ENCODE results near the gene NUDT16L1. TPM values are rescaled to one million over a fixed set of nuclear protein-coding genes. Genes with fewer than 3 reads are reported as not detected.

The NUDT16L1 gene
- total and polyA plus RNA-seq, 9 of the 15 experiments (the other 6 are each of a cell fraction or from before 2014, with no cell fraction given) = 1.4 to 37.6 (median 13.7) TPM

DNA sequence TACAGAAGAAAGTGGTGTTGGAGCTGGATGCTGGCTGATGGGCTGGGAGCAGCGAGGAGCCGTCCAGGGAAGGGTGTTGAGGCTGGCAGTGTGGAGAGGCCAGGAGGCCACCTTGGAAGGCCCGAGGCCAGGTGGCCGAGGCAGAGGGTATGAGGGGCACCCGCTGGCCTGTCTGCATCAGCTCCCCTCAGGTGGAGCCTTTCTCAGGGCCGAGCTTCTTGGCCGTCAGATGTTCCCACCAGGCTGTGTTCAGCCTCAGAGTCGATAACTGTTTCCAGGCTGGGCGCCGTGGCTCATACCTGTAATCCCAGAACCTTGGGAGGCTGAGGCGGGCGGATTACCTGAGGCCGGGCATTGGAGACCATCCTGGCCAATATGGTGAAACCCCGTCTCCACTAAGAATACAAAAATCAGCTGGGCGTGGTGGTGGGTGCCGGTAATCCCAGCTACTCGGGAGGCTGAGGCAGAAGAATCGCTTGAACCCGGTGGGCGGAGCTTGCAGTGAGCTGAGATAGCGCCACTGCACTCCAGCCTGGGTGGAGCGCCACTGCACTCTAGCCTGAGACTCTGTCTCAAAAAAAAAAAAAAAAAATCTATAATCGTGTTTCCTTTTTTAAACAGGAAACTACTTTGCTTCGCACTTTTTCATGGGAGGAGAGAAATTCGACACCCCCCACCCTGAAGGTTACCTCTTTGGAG lies 43.5 kb upstream of the NUDT16L1 start:
- no peaks in the 10 kb centered on the region for H3K27me3 ChIP-seq (ENCODE audit: control insufficient read depth in 2 of 2, insufficient read depth in 2 of 2, low read length in 2 of 2)
- no peak overlapping the region for H3K4me2 ChIP-seq (ENCODE audit: insufficient read depth, low read length)
- ChIA-PET CTCF (ENCODE audit: low intra/inter-chr PET ratio) (interaction anchor here (0.6 kb wide), 1 partner anchor 84 kb away, joined by 3 read pairs; the partner anchor contains the start of gene ANKS3), POLR2A (interaction anchor here (1.2 to 1.8 kb wide), 2 partner anchors 11 to 33 kb away, joined by 4 to 6 read pairs; no protein-coding TSS in a partner anchor)
- H3K27ac ChIP-seq (ENCODE audit: extremely low read depth, low read depth, low read length) = 0 out of 3 replicates have a peak overlapping the region, but pooled peaks have one; percentile 59
- H3K36me3 ChIP-seq (ENCODE audit: control insufficient read depth, insufficient read depth, low read length) = peaks cover 46% of the 10 kb centered on the region; the same call in 1 of the 3 replicates
- H2AFZ ChIP-seq (ENCODE audit: low read depth, low read length) = peak overlapping the region; percentile 59
- 0 out of 4 replicates have a peak, but pooled peaks of 1 of the 2 experiments have one; percentile 15 for TF ChIP-seq TBL1XR1 (IDR thresholded peaks at IDR 0.05; ENCODE audit: low read length in 2 of 2)
- TF ChIP-seq ZNF384 (IDR thresholded peaks at IDR 0.05; ENCODE audit: low read depth, low read length) = peak; percentile 34; the same call in 1 of the 2 replicates
- TF ChIP-seq, protein P1, sequence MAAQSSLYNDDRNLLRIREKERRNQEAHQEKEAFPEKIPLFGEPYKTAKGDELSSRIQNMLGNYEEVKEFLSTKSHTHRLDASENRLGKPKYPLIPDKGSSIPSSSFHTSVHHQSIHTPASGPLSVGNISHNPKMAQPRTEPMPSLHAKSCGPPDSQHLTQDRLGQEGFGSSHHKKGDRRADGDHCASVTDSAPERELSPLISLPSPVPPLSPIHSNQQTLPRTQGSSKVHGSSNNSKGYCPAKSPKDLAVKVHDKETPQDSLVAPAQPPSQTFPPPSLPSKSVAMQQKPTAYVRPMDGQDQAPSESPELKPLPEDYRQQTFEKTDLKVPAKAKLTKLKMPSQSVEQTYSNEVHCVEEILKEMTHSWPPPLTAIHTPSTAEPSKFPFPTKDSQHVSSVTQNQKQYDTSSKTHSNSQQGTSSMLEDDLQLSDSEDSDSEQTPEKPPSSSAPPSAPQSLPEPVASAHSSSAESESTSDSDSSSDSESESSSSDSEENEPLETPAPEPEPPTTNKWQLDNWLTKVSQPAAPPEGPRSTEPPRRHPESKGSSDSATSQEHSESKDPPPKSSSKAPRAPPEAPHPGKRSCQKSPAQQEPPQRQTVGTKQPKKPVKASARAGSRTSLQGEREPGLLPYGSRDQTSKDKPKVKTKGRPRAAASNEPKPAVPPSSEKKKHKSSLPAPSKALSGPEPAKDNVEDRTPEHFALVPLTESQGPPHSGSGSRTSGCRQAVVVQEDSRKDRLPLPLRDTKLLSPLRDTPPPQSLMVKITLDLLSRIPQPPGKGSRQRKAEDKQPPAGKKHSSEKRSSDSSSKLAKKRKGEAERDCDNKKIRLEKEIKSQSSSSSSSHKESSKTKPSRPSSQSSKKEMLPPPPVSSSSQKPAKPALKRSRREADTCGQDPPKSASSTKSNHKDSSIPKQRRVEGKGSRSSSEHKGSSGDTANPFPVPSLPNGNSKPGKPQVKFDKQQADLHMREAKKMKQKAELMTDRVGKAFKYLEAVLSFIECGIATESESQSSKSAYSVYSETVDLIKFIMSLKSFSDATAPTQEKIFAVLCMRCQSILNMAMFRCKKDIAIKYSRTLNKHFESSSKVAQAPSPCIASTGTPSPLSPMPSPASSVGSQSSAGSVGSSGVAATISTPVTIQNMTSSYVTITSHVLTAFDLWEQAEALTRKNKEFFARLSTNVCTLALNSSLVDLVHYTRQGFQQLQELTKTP (IDR thresholded peaks at IDR 0.05; ENCODE audit: low read depth in 1 of 2, partially characterized antibody in 2 of 2) = no peak
- no peak for TF ChIP-seq CREM (IDR thresholded peaks at IDR 0.05; ENCODE audit: low read depth)
- TF ChIP-seq, protein P2, sequence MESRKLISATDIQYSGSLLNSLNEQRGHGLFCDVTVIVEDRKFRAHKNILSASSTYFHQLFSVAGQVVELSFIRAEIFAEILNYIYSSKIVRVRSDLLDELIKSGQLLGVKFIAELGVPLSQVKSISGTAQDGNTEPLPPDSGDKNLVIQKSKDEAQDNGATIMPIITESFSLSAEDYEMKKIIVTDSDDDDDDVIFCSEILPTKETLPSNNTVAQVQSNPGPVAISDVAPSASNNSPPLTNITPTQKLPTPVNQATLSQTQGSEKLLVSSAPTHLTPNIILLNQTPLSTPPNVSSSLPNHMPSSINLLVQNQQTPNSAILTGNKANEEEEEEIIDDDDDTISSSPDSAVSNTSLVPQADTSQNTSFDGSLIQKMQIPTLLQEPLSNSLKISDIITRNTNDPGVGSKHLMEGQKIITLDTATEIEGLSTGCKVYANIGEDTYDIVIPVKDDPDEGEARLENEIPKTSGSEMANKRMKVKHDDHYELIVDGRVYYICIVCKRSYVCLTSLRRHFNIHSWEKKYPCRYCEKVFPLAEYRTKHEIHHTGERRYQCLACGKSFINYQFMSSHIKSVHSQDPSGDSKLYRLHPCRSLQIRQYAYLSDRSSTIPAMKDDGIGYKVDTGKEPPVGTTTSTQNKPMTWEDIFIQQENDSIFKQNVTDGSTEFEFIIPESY (CRISPR knock-in tag; IDR thresholded peaks at IDR 0.05) = peak; percentile 97
- peaks cover 28% of the 10 kb centered on the region for H3K79me2 ChIP-seq (ENCODE audit: control insufficient read depth, insufficient read depth, low read length)
- H3K9me3 ChIP-seq (replicated peaks; ENCODE audit: control insufficient read depth, insufficient read depth, low read depth, low read length) = no peaks in the 10 kb centered on the region
- peak overlapping the region in 1 of 2 experiments; percentile 54; a peak in 1 of 4 replicates for H3K9ac ChIP-seq (ENCODE audit: insufficient read depth in 1 of 2, low read depth in 2 of 2, low read length in 2 of 2)
- no peaks in the 10 kb centered on the region for H4K20me1 ChIP-seq (replicated peaks; ENCODE audit: control insufficient read depth, insufficient read depth, low read length)
- H3K9me1 ChIP-seq (ENCODE audit: control insufficient read depth, insufficient read depth, low read length) = no peaks in the 10 kb centered on the region
- FAIRE-seq = no peak
- intact Hi-C loops (cut with micrococcal nuclease) = no loop called here
- H3K4me1 ChIP-seq (replicated peaks in 1 of 2; ENCODE audit: control insufficient read depth in 2 of 2, insufficient read depth in 2 of 2, low read length in 2 of 2) = peaks cover 0 to 16% of the 10 kb centered on the region in 2 experiments; a peak in 3 of 5 replicates
- no peak overlapping the region for H3K4me3 ChIP-seq
- peak in 1 of 4 experiments; percentile 18 for DNase-seq (ENCODE audit: extremely low read depth in 1 of 4, low spot score in 3 of 4)
- in situ Hi-C loops (cut with MboI) = no loop called here
- ATAC-seq = peak; percentile 57
- 86% methylated on average over 20 of the region's 25 CpGs for WGBS (ENCODE audit: insufficient coverage, low coverage, missing lambda C conversion rate)
- no TSS peak for BruUV-seq (replicated peaks)
